IMR-90 (cell line): Measurements from ENCODE around the gene TCN1. TPM values are rescaled to one million over a fixed set of nuclear protein-coding genes. Genes with fewer than 3 reads are reported as not detected.

ENCODE experiments used
- ATAC-seq: fragments of 200-7000 bp; cut with Tn5 transposase; 2 replicates; pipeline ENCODE4 v1.9.1; 2020; ENCODE audit warnings: low read depth, mild to moderate bottlenecking, moderate library complexity
- BruUV-seq: library from RNA; stranded (reverse); fragments of 400-500 nt; replicated peaks from 2 replicates; lab custom pipeline; 2021; lab: Mats Ljungman, UMichigan
- CTCF ChIA-PET: fragments of 300-600 bp; formaldehyde crosslinking; extraction: SDS; loops from one replicate; lab custom pipeline; 2021; ENCODE audit warnings: antibody characterized with exemption; lab: Yijun Ruan, JAX
- POLR2A ChIA-PET: fragments of 300-600 bp; sonication (Branson Sonifier 250); formaldehyde crosslinking; loops from one replicate; lab custom pipeline; 2022; ENCODE audit warnings: antibody characterized with exemption; ENCODE audit not compliant: unreplicated experiment; lab: Charles Lee
- DNase-seq: peaks from one replicate; pipeline ENCODE4 v3.0.0; 2013
- H2AFZ ChIP-seq: replicated peaks from 2 replicates; pipeline ENCODE3; 2013; ENCODE audit warnings: low read length, mild to moderate bottlenecking; ENCODE audit not compliant: poor library complexity
- H2AK5ac ChIP-seq: 2 replicates; pipeline ENCODE4 v1.6.1; 2013; ENCODE audit warnings: low read depth, low read length, inconsistent platforms
- H2AK9ac ChIP-seq: replicated peaks from 2 replicates; pipeline ENCODE3; 2013; ENCODE audit warnings: mild to moderate bottlenecking, low read depth, low read length, moderate library complexity; ENCODE audit not compliant: poor library complexity
- H2BK120ac ChIP-seq: 2 replicates; pipeline ENCODE4 v1.6.1; 2013; ENCODE audit warnings: low read depth, low read length, inconsistent platforms
- H2BK15ac ChIP-seq: 3 replicates; pipeline ENCODE4 v1.6.1; 2013; ENCODE audit warnings: low read depth, low read length, inconsistent platforms
- H2BK20ac ChIP-seq: 2 replicates; pipeline ENCODE4 v1.6.1; 2013; ENCODE audit warnings: low read depth, mild to moderate bottlenecking, inconsistent platforms, low read length, moderate library complexity
- H2BK5ac ChIP-seq: 2 replicates; pipeline ENCODE4 v1.6.1; 2013; ENCODE audit warnings: mild to moderate bottlenecking, low read depth, low read length, inconsistent platforms; ENCODE audit not compliant: poor library complexity, severe bottlenecking
- H3K14ac ChIP-seq: replicated peaks from 2 replicates; pipeline ENCODE4 v1.6.1; 2013; ENCODE audit warnings: low read depth, low read length, inconsistent platforms
- H3K18ac ChIP-seq: 2 replicates; pipeline ENCODE4 v1.6.1; 2013; ENCODE audit warnings: low read depth, low read length, control low read depth
- H3K23ac ChIP-seq: 2 replicates; pipeline ENCODE4 v1.6.1; 2013; ENCODE audit warnings: low read depth, low read length, inconsistent platforms
- H3K27ac ChIP-seq: 2 replicates; pipeline ENCODE4 v1.5.1; 2013; ENCODE audit warnings: mild to moderate bottlenecking, control low read depth, low read length; ENCODE audit not compliant: insufficient read depth
- H3K27me3 ChIP-seq: 2 replicates; pipeline ENCODE4 v1.6.1; 2013; ENCODE audit warnings: low read length; ENCODE audit not compliant: control insufficient read depth, insufficient read depth
- H3K36me3 ChIP-seq: 2 replicates; pipeline ENCODE4 v1.6.1; 2013; ENCODE audit warnings: low read length, mixed read lengths; ENCODE audit not compliant: control insufficient read depth, insufficient read depth
- H3K4ac ChIP-seq: 2 replicates; pipeline ENCODE4 v1.6.1; 2013; ENCODE audit warnings: low read depth, low read length, inconsistent platforms
- H3K4me1 ChIP-seq: 2 replicates; pipeline ENCODE4 v1.6.1; 2013; ENCODE audit warnings: low read length, mixed read lengths; ENCODE audit not compliant: control insufficient read depth, insufficient read depth
- H3K4me2 ChIP-seq: 2 replicates; pipeline ENCODE4 v1.6.1; 2013; ENCODE audit warnings: low read depth, mild to moderate bottlenecking, control low read depth, low read length, moderate library complexity
- H3K4me3 ChIP-seq: 2 replicates; pipeline ENCODE4 v1.5.1; 2013; ENCODE audit warnings: low read depth, mild to moderate bottlenecking, control low read depth, low read length, moderate library complexity; ENCODE audit not compliant: insufficient read depth
- H3K56ac ChIP-seq: 2 replicates; pipeline ENCODE4 v1.6.1; 2013; ENCODE audit warnings: low read length, inconsistent platforms; ENCODE audit not compliant: insufficient read depth; ENCODE audit errors: extremely low read depth
- H3K79me1 ChIP-seq, 2 experiments: 2 replicates each; pipeline ENCODE4 v1.6.1; 2013; ENCODE audit warnings: low read length in 2 of 2, inconsistent platforms in 1 of 2, low read depth in 1 of 2
- H3K9ac ChIP-seq: 2 replicates; pipeline ENCODE4 v1.6.1; 2013; ENCODE audit warnings: low read depth, low read length, control low read depth
- H3K9me1 ChIP-seq: 2 replicates; pipeline ENCODE4 v1.6.1; 2013; ENCODE audit warnings: low read length, inconsistent platforms; ENCODE audit not compliant: insufficient read depth
- H3K9me3 ChIP-seq: 2 replicates; pipeline ENCODE4 v1.6.1; 2013; ENCODE audit warnings: low read length; ENCODE audit not compliant: control insufficient read depth, insufficient read depth
- H4K20me1 ChIP-seq: 2 replicates; pipeline ENCODE4 v1.6.1; 2013; ENCODE audit warnings: low read length, inconsistent platforms; ENCODE audit not compliant: insufficient read depth
- H4K5ac ChIP-seq: 2 replicates; pipeline ENCODE4 v1.6.1; 2013; ENCODE audit warnings: mild to moderate bottlenecking, low read depth, low read length, control low read depth
- H4K8ac ChIP-seq, 2 experiments: 2 replicates each; pipeline ENCODE4 v1.6.1; 2013; ENCODE audit warnings: low read depth in 2 of 2, low read length in 2 of 2, control low read depth in 1 of 2, inconsistent platforms in 1 of 2
- H4K91ac ChIP-seq: 2 replicates; pipeline ENCODE4 v1.6.1; 2013; ENCODE audit warnings: low read depth, low read length, inconsistent platforms; ENCODE audit not compliant: insufficient read depth
- BHLHE40 ChIP-seq: fragments of 150-350 bp; IDR thresholded peaks from 2 replicates; pipeline ENCODE4 v1.6.1; 2016; ENCODE audit warnings: mild to moderate bottlenecking, low read depth, low read length
- CEBPB ChIP-seq: IDR thresholded peaks from 2 replicates; pipeline ENCODE4 v1.6.1; 2012; ENCODE audit warnings: low read depth, low read length, improper control_type of control experiment
- CHD1 ChIP-seq: IDR thresholded peaks from 2 replicates; pipeline ENCODE4 v1.6.1; 2012; ENCODE audit warnings: low read depth, low read length, improper control_type of control experiment
- FOS ChIP-seq: fragments of 150-350 bp; IDR thresholded peaks from 2 replicates; pipeline ENCODE4 v1.6.1; 2016; ENCODE audit warnings: low read depth, low read length
- MAFK ChIP-seq: IDR thresholded peaks from 2 replicates; pipeline ENCODE4 v1.6.1; 2012; ENCODE audit warnings: low read depth, low read length, improper control_type of control experiment
- MAZ ChIP-seq: IDR thresholded peaks from 2 replicates; pipeline ENCODE4 v1.6.1; 2012; ENCODE audit warnings: low read depth, mild to moderate bottlenecking, low read length, improper control_type of control experiment, moderate library complexity, borderline replicate concordance
- MXI1 ChIP-seq: IDR thresholded peaks from 2 replicates; pipeline ENCODE4 v1.6.1; 2012; ENCODE audit warnings: low read depth, mild to moderate bottlenecking, low read length, moderate library complexity, borderline replicate concordance
- NFE2L2 ChIP-seq: fragments of 150-350 bp; IDR thresholded peaks from 2 replicates; pipeline ENCODE4 v1.6.1; 2016; ENCODE audit warnings: low read depth, mild to moderate bottlenecking, low read length
- POLR2A ChIP-seq: IDR thresholded peaks from 2 replicates; pipeline ENCODE4 v1.6.1; 2012; ENCODE audit warnings: mild to moderate bottlenecking, low read depth, low read length
- RAD21 ChIP-seq: IDR thresholded peaks from 2 replicates; pipeline ENCODE4 v1.6.1; 2012; ENCODE audit warnings: low read length, improper control_type of control experiment
- RCOR1 ChIP-seq: IDR thresholded peaks from 2 replicates; pipeline ENCODE4 v1.6.1; 2012; ENCODE audit warnings: mild to moderate bottlenecking, low read length, improper control_type of control experiment; ENCODE audit not compliant: insufficient replicate concordance
- RFX5 ChIP-seq: IDR thresholded peaks from 2 replicates; pipeline ENCODE4 v1.8.0; 2012; ENCODE audit warnings: low read depth, mild to moderate bottlenecking, low read length, moderate library complexity
- SMC3 ChIP-seq: fragments of 150-350 bp; IDR thresholded peaks from 2 replicates; pipeline ENCODE4 v1.6.1; 2016; ENCODE audit warnings: low read depth, mild to moderate bottlenecking, antibody characterized with exemption, low read length, moderate library complexity
- dilution Hi-C: fragments of 300-500 bp; cut with HindIII; formaldehyde crosslinking; loops from one replicate; pipeline ENCODE4 v1.14.3; 2018; ENCODE audit warnings: low sequenced_read_pairs; ENCODE audit not compliant: unreplicated experiment
- in situ Hi-C: fragments of 300-500 bp; cut with MboI; formaldehyde crosslinking; loops from 3 replicates; pipeline ENCODE4 v1.14.3; 2019; ENCODE audit warnings: low sequenced_read_pairs, inconsistent platforms, mixed read lengths
- intact Hi-C: fragments of 100-400 bp; cut with micrococcal nuclease; formaldehyde crosslinking; loops from 2 replicates; pipeline ENCODE4 v1.10.0; 2022
- polyA plus RNA-seq, 3 experiments: library from polyadenylated mRNA; depleted of rRNA; stranded (reverse); fragments of >200 nt; gene quantifications; 2 replicates each; pipeline ENCODE4 v1.2.3, GENCODE V29; 2012; ENCODE audit warnings: low replicate concordance in 1 of 3
- total RNA-seq: library from RNA; depleted of rRNA; stranded (reverse); fragments of >200 nt; gene quantifications from 2 replicates; pipeline ENCODE4 v1.2.3, GENCODE V29; 2012
- TF ChIP-seq, protein P1 (sequence below): conservative IDR thresholded peaks from 2 replicates; pipeline ENCODE4 v1.5.1; 2012; ENCODE audit warnings: mild to moderate bottlenecking, low read depth, low read length, improper control_type of control experiment
- TF ChIP-seq, protein P2 (sequence below): fragments of 150-350 bp; IDR thresholded peaks from 2 replicates; pipeline ENCODE4 v1.6.1; 2016; ENCODE audit warnings: low read depth, mild to moderate bottlenecking, low read length, moderate library complexity, borderline replicate concordance
- TF ChIP-seq, protein P3 (sequence below): fragments of 150-350 bp; IDR thresholded peaks from 2 replicates; pipeline ENCODE4 v1.6.1; 2017; ENCODE audit warnings: mild to moderate bottlenecking, antibody characterized with exemption, low read length, low read depth

Gene TCN1
- total and polyA plus RNA-seq, 2 of the 4 experiments (the other 2 are of a cell fraction): not detected

DNA sequence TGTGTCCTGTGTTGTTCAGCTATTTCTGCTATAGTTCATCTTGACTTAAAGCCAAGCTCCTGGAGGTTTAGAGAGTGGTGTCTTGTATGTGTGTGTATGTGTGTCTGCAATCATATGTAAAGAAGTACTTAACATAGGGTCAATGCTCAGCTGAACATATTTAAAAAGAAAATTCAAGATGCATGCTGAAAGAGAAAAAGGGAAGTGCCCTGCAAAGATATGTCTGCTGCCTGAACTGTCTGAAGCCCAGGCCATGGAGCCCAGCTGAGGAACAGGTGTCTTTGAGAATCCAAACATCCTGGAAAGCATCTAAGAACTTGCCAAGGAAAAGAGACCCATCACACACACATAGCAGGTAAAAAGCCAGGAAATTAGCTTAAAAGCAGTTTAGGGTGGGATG is 6.6 kb downstream of the TCN1 start:
- H3K27ac ChIP-seq: no peak overlapping the region
- no peaks in the 10 kb centered on the region for H4K20me1 ChIP-seq
- TF ChIP-seq RCOR1: no peak
- TF ChIP-seq, protein P1, sequence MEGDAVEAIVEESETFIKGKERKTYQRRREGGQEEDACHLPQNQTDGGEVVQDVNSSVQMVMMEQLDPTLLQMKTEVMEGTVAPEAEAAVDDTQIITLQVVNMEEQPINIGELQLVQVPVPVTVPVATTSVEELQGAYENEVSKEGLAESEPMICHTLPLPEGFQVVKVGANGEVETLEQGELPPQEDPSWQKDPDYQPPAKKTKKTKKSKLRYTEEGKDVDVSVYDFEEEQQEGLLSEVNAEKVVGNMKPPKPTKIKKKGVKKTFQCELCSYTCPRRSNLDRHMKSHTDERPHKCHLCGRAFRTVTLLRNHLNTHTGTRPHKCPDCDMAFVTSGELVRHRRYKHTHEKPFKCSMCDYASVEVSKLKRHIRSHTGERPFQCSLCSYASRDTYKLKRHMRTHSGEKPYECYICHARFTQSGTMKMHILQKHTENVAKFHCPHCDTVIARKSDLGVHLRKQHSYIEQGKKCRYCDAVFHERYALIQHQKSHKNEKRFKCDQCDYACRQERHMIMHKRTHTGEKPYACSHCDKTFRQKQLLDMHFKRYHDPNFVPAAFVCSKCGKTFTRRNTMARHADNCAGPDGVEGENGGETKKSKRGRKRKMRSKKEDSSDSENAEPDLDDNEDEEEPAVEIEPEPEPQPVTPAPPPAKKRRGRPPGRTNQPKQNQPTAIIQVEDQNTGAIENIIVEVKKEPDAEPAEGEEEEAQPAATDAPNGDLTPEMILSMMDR: no peak
- no peak for TF ChIP-seq MAFK
- no peak for TF ChIP-seq MXI1
- TF ChIP-seq SMC3: no peak
- TF ChIP-seq CEBPB: no peak
- TF ChIP-seq BHLHE40: no peak
- TF ChIP-seq RFX5: no peak
- no peak for TF ChIP-seq RAD21
- TF ChIP-seq, protein P2, sequence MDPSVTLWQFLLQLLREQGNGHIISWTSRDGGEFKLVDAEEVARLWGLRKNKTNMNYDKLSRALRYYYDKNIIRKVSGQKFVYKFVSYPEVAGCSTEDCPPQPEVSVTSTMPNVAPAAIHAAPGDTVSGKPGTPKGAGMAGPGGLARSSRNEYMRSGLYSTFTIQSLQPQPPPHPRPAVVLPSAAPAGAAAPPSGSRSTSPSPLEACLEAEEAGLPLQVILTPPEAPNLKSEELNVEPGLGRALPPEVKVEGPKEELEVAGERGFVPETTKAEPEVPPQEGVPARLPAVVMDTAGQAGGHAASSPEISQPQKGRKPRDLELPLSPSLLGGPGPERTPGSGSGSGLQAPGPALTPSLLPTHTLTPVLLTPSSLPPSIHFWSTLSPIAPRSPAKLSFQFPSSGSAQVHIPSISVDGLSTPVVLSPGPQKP: no peak
- no peak for TF ChIP-seq CHD1
- no peak for TF ChIP-seq MAZ
- TF ChIP-seq, protein P3, sequence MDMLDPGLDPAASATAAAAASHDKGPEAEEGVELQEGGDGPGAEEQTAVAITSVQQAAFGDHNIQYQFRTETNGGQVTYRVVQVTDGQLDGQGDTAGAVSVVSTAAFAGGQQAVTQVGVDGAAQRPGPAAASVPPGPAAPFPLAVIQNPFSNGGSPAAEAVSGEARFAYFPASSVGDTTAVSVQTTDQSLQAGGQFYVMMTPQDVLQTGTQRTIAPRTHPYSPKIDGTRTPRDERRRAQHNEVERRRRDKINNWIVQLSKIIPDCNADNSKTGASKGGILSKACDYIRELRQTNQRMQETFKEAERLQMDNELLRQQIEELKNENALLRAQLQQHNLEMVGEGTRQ: no peak
- no peak for TF ChIP-seq FOS
- TF ChIP-seq NFE2L2: no peak
- no peak for TF ChIP-seq POLR2A
- dilution Hi-C loops: no loop called here
- no peak overlapping the region for H3K4ac ChIP-seq
- no peaks in the 10 kb centered on the region for H3K9me1 ChIP-seq
- H3K23ac ChIP-seq: no peak overlapping the region
- H2AK9ac ChIP-seq: no peak overlapping the region
- ChIA-PET POLR2A (no interaction called here), CTCF (no interaction called here)
- H3K4me1 ChIP-seq: no peaks in the 10 kb centered on the region
- H3K79me1 ChIP-seq: no peaks in the 10 kb centered on the region
- no peak overlapping the region for H4K8ac ChIP-seq
- no peaks in the 10 kb centered on the region for H3K27me3 ChIP-seq
- no peak overlapping the region for H2BK120ac ChIP-seq
- no peak overlapping the region for H3K9ac ChIP-seq
- H3K9me3 ChIP-seq: no peaks in the 10 kb centered on the region
- H3K4me3 ChIP-seq: no peak overlapping the region
- no peak overlapping the region for H3K18ac ChIP-seq
- no peak overlapping the region for H3K56ac ChIP-seq
- H3K14ac ChIP-seq: no peak overlapping the region
- no peak overlapping the region for H2AK5ac ChIP-seq
- no peak overlapping the region for H4K91ac ChIP-seq
- H4K5ac ChIP-seq: no peak overlapping the region
- no peak overlapping the region for H3K4me2 ChIP-seq
- in situ Hi-C loops: no loop called here
- no peaks in the 10 kb centered on the region for H3K36me3 ChIP-seq
- no TSS peak for BruUV-seq
- DNase-seq (no peak), ATAC-seq (no peak)
- no peak overlapping the region for H2BK5ac ChIP-seq
- intact Hi-C loops: no loop called here
- no peak overlapping the region for H2AFZ ChIP-seq
- no peak overlapping the region for H2BK15ac ChIP-seq
- H2BK20ac ChIP-seq: no peak overlapping the region
